ENCODE data around the gene FRZB. TPM values are rescaled to one million over a fixed set of nuclear protein-coding genes. Genes with fewer than 3 reads are reported as not detected.

FRZB gene
- total and polyA plus RNA-seq, 9 of the 15 experiments (the other 6 are each of a cell fraction or from before 2014, with no cell fraction given) = 0.01 to 0.05 (median 0.03) TPM; not detected in 6

DNA sequence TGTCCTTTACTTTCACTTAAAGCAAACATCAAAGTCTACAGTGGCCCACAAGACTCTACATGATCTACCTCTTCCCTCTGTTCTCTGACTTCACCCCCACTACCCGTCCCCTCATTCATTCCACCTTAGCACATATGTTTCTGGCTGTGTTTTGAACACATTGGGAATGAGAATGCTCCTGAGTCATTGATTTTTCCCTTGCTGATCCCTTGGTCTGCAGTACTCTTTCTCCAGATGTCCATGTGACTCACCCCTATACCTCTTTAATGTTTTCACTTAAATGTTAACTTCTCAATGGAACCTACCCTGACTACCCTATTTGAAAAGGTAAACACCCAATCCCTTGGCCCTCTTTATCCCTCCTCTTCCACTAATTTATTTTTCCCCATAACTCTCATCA is 30.7 kb upstream of the FRZB start:
- Histone ChIP-seq H3K27ac (ENCODE audit: extremely low read depth, low read depth, low read length) (no peak overlapping the region), H3K4me1 (replicated peaks in 1 of 2; ENCODE audit: control insufficient read depth in 2 of 2, insufficient read depth in 2 of 2, low read length in 2 of 2) (no peaks in the 10 kb centered on the region), H3K36me3 (ENCODE audit: control insufficient read depth, insufficient read depth, low read length) (no peaks in the 10 kb centered on the region), H3K9me3 (replicated peaks; ENCODE audit: control insufficient read depth, insufficient read depth, low read depth, low read length) (no peaks in the 10 kb centered on the region; the same call in 1 of the 2 replicates), H3K9me1 (ENCODE audit: control insufficient read depth, insufficient read depth, low read length) (no peaks in the 10 kb centered on the region), H3K4me2 (ENCODE audit: insufficient read depth, low read length) (no peak overlapping the region), H3K79me2 (ENCODE audit: control insufficient read depth, insufficient read depth, low read length) (no peaks in the 10 kb centered on the region), H2AFZ (ENCODE audit: low read depth, low read length) (no peak overlapping the region), H4K20me1 (replicated peaks; ENCODE audit: control insufficient read depth, insufficient read depth, low read length) (no peaks in the 10 kb centered on the region), H3K27me3 (ENCODE audit: control insufficient read depth in 2 of 2, insufficient read depth in 2 of 2, low read length in 2 of 2) (peaks cover 0 to 9% of the 10 kb centered on the region in 2 experiments; a peak in 1 of 5 replicates), H3K4me3 (no peak overlapping the region), H3K9ac (ENCODE audit: insufficient read depth in 1 of 2, low read depth in 2 of 2, low read length in 2 of 2) (no peak overlapping the region)
- FAIRE-seq (no peak), DNase-seq (ENCODE audit: extremely low read depth in 1 of 4, low spot score in 3 of 4) (no peak), ATAC-seq (no peak)
- CTCF ChIA-PET (ENCODE audit: low intra/inter-chr PET ratio) = no interaction called here
- POLR2A ChIA-PET = no interaction called here
- intact Hi-C loops (cut with micrococcal nuclease) (no loop called here), in situ Hi-C loops (cut with MboI) (no loop called here)
- no peak for TF ChIP-seq NRF1 (conservative IDR thresholded peaks at IDR 0.05 in 1 of 2, IDR thresholded peaks at IDR 0.05 in 1 of 2)
- no peak for TF ChIP-seq IRF2 (CRISPR knock-in tag; IDR thresholded peaks at IDR 0.05)
- no peak for TF ChIP-seq SRF (CRISPR knock-in tag; IDR thresholded peaks at IDR 0.05)
- no peak for TF ChIP-seq SMARCA4 (IDR thresholded peaks at IDR 0.05)
- TF ChIP-seq, protein P1, sequence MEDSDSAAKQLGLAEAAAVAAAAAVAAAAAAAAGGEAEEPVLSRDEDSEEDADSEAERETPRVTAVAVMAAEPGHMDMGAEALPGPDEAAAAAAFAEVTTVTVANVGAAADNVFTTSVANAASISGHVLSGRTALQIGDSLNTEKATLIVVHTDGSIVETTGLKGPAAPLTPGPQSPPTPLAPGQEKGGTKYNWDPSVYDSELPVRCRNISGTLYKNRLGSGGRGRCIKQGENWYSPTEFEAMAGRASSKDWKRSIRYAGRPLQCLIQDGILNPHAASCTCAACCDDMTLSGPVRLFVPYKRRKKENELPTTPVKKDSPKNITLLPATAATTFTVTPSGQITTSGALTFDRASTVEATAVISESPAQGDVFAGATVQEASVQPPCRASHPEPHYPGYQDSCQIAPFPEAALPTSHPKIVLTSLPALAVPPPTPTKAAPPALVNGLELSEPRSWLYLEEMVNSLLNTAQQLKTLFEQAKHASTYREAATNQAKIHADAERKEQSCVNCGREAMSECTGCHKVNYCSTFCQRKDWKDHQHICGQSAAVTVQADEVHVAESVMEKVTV (CRISPR knock-in tag; IDR thresholded peaks at IDR 0.05) = no peak
- TF ChIP-seq MIER1 (IDR thresholded peaks at IDR 0.05; ENCODE audit: low read depth) = no peak
- TF ChIP-seq ZNF408 (CRISPR knock-in tag; IDR thresholded peaks at IDR 0.05; ENCODE audit: low read depth) = no peak
- TF ChIP-seq HEY1 (CRISPR knock-in tag; IDR thresholded peaks at IDR 0.05; ENCODE audit: borderline replicate concordance) = no peak
- TF ChIP-seq CBFA2T3 (IDR thresholded peaks at IDR 0.05) = no peak
- TF ChIP-seq, protein P2, sequence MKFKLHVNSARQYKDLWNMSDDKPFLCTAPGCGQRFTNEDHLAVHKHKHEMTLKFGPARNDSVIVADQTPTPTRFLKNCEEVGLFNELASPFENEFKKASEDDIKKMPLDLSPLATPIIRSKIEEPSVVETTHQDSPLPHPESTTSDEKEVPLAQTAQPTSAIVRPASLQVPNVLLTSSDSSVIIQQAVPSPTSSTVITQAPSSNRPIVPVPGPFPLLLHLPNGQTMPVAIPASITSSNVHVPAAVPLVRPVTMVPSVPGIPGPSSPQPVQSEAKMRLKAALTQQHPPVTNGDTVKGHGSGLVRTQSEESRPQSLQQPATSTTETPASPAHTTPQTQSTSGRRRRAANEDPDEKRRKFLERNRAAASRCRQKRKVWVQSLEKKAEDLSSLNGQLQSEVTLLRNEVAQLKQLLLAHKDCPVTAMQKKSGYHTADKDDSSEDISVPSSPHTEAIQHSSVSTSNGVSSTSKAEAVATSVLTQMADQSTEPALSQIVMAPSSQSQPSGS (CRISPR knock-in tag; IDR thresholded peaks at IDR 0.05) = no peak
- TF ChIP-seq ELF1 (tag; IDR thresholded peaks at IDR 0.05) = no peak
- no peak for TF ChIP-seq RBM17 (IDR thresholded peaks at IDR 0.05; ENCODE audit: borderline replicate concordance, low read depth, low read length)
- no peak for TF ChIP-seq RAD21 (CRISPR knock-in tag; conservative IDR thresholded peaks at IDR 0.05 in 1 of 2, IDR thresholded peaks at IDR 0.05 in 1 of 2)
- no peak for TF ChIP-seq HMG20A (CRISPR knock-in tag; conservative IDR thresholded peaks at IDR 0.05)
- 0% methylated on average over 1 of the region's 1 CpG for WGBS (ENCODE audit: insufficient coverage, low coverage, missing lambda C conversion rate)
- BruUV-seq (replicated peaks) = no TSS peak

All from K562 (cell line).